ENCODE data around the gene NANS.

GRCh38 chr9:98085058-98085457, 28.5 kb downstream of the NANS start:
- no peak for TF ChIP-seq CTCF (optimal IDR thresholded peaks at IDR 0.05 in 1 of 3, IDR thresholded peaks at IDR 0.05 in 1 of 3, conservative IDR thresholded peaks at IDR 0.05 in 1 of 3; ENCODE audit: extremely low read depth in 1 of 3, insufficient read depth in 2 of 3, low read length in 3 of 3)
- no peak for TF ChIP-seq EZH2 (IDR thresholded peaks at IDR 0.05; ENCODE audit: low read length)
